RWPE1 (cell line): ENCODE data around the gene NPEPPS.

Source experiments
- CTCF ChIA-PET: fragments of 350-600 bp; sonication (Branson Sonifier 250); formaldehyde crosslinking; extraction: SDS; loops from one replicate; lab custom pipeline; 2021; lab: Yijun Ruan, JAX
- POLR2A ChIA-PET: fragments of 400-600 bp; formaldehyde crosslinking; extraction: SDS; loops from one replicate; lab custom pipeline; 2020; ENCODE audit warnings: antibody characterized with exemption; ENCODE audit not compliant: low non-redundant PET; lab: Yijun Ruan, JAX
- DNase-seq: peaks from one replicate; pipeline ENCODE4 v3.0.0; 2012; ENCODE audit warnings: low spot score
- H3K27ac ChIP-seq: fragments of 450-650 bp; 2 replicates; pipeline ENCODE4 v1.5.1; 2017
- TF ChIP-seq, protein P1 (sequence below): fragments of 450-650 bp; conservative IDR thresholded peaks from 2 replicates; pipeline ENCODE4 v1.5.1; 2017; ENCODE audit warnings: low read depth, mild to moderate bottlenecking

Gene NPEPPS

DNA sequence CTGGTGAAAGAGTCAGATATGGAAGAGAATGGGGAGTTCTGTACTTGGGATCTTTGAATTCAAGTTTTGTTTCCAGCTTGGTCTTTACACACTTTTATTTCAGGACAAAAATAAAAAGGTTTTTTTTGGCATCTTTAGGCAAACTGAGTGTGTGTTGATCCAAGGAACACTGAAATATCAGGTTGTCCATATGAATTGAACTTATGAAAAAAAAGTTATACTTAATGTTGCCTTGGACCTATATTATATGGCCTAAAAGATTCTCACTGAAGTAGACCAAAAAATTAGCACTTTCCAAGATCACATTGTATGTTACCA is 133.7 kb downstream of the NPEPPS start:
- CTCF ChIA-PET, result interaction anchor here (0.5 to 1.8 kb wide), 5 partner anchors 10 to 134 kb away, joined by 3 to 4 read pairs (median 3); no protein-coding TSS in a partner anchor
- no peak overlapping the region for H3K27ac ChIP-seq
- DNase-seq, result no peak
- TF ChIP-seq, protein P1, sequence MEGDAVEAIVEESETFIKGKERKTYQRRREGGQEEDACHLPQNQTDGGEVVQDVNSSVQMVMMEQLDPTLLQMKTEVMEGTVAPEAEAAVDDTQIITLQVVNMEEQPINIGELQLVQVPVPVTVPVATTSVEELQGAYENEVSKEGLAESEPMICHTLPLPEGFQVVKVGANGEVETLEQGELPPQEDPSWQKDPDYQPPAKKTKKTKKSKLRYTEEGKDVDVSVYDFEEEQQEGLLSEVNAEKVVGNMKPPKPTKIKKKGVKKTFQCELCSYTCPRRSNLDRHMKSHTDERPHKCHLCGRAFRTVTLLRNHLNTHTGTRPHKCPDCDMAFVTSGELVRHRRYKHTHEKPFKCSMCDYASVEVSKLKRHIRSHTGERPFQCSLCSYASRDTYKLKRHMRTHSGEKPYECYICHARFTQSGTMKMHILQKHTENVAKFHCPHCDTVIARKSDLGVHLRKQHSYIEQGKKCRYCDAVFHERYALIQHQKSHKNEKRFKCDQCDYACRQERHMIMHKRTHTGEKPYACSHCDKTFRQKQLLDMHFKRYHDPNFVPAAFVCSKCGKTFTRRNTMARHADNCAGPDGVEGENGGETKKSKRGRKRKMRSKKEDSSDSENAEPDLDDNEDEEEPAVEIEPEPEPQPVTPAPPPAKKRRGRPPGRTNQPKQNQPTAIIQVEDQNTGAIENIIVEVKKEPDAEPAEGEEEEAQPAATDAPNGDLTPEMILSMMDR, result peak; percentile 63; the same call in 1 of the 2 replicates
- POLR2A ChIA-PET, result interaction anchor here (0.8 kb wide), 1 partner anchor 11 kb away, joined by 4 read pairs; no protein-coding TSS in a partner anchor

DNA sequence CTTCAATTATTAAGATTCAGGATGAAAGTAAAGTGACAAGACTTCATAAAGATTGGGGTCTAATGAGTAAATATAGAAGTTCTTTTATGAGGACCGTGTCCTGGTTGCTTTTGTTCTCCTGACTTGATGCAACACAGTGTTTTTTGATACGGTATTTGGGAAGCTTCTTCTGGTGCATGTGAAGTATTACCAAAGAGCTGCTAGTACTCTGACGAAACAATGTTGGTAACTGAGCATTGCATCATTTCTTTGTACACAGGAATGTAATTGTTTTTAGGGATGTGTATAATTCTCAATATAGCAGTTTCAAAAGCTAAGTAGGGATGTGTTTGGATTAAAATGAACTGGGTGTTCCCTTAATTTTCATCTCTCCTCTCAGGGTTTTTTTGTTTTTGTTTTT is 134.7 kb downstream of the NPEPPS start:
- ChIA-PET CTCF (interaction anchor here (1.4 to 1.8 kb wide), 2 partner anchors 9 to 15 kb away, joined by 4 read pairs; no protein-coding TSS in a partner anchor), POLR2A (no interaction called here)
- peak overlapping the region; percentile 44; the same call in 1 of the 2 replicates for H3K27ac ChIP-seq
- TF ChIP-seq, protein P1, result no peak
- no peak for DNase-seq

DNA sequence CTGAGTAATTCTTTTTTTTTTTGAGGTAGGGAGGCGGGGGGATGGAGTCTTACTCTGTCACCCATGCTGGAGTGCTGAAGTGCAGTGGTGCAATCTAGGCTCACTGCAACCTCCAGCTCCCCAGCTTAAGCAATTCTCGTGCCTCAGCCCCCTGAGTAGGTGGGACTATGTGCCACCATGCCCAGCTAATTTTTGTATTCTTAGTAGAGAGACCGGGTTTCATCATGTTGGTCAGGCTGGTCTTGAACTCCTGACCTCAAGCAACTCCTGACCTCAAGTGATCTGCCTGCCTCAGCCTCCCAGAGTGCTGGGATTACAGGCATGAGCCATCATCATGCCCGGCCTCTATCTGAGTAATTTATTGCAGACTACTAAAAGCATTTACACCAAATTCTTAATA is 138.2 kb downstream of the NPEPPS start:
- no peak for DNase-seq
- ChIA-PET POLR2A (no interaction called here), CTCF (interaction anchor here (0.6 kb wide), 1 partner anchor 139 kb away, joined by 6 read pairs; no protein-coding TSS in a partner anchor)
- H3K27ac ChIP-seq, result no peak overlapping the region
- TF ChIP-seq, protein P1, result no peak

DNA sequence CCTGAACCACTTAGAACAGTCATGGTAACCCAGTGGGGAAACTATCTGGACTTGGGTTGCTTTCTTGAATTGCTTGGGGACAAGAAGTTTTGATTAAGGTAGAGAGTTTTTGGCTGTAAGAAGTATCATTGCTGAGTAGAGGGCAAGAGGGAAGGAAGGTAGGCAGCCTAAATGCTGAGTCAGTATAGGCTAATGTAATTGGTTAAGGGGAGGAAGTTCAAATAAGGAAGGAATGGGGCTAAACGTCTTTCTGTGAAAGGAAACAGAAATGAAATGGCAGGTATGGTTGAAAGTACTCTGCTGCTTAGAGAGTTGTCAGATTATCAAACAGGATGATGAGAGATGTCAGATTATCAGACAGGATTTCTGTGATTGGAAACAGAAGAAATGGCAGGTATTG is 139.2 kb downstream of the NPEPPS start:
- DNase-seq, result no peak
- TF ChIP-seq, protein P1, result no peak
- ChIA-PET POLR2A (no interaction called here), CTCF (interaction anchor here (0.7 kb wide), 1 partner anchor 151 kb away, joined by 4 read pairs; no protein-coding TSS in a partner anchor)
- H3K27ac ChIP-seq, result no peak overlapping the region
